ENCODE data around the gene STAT3. TPM values are rescaled to one million over a fixed set of nuclear protein-coding genes. Genes with fewer than 3 reads are reported as not detected.

The STAT3 gene
- total RNA-seq, 1 donor from 2014 or later = 68.0 TPM

DNA sequence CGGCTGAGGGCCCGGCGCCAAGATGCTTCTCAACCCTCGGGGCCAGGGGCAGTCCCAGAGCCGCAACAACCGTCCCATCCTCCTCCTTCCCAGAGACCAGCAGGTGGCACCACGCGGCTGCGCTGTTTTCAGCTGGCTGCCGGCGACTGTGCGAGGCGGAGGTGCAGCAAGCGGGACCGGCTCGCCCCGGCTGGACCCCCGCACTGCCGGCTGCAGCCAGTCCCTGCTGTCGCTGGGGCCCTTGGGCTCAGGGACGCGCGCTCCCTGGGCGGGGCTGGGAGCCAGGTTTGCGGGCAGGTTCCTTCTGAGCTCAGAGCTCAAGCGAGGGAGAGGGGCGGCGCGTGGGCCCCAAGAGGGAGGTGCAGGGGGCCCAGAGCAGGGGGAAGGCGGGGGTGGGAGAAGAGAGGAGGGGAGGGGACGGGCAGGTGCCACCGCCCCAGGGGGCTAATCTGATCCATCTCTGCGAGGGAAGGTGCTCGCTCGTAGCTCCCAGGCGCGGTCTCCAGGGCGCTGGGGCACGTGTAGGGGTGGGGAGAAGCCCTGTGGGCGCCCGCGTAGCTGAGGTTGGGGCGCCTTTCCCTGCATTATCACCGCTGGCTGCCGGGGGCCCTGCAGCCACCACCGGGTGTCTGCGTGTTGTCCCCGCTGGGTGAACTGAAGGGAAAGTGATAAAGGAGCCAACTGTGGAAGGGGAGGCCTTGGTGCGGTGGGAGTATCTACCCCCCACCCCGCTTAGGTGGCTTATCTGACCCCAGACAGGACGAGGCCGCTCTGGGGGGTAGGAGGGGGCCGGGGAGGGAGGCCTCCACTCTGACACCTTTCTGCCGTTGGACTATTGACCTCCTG, 75.7 kb downstream of the STAT3 start:
- peaks cover 29% of the 10 kb centered on the region for H3K4me1 Mint-ChIP-seq (ENCODE audit: low read depth, unreplicated experiment)
- H3K27ac Mint-ChIP-seq (ENCODE audit: unreplicated experiment) = peak overlapping the region; percentile 89
- DNase-seq = peak; percentile 90
- no peaks in the 10 kb centered on the region for H3K36me3 Mint-ChIP-seq (ENCODE audit: unreplicated experiment)
- peaks cover 2% of the 10 kb centered on the region for H3K9me3 Mint-ChIP-seq (ENCODE audit: unreplicated experiment)
- no peak overlapping the region for H3K4me3 Mint-ChIP-seq (ENCODE audit: unreplicated experiment)
- TF ChIP-seq, protein P1, sequence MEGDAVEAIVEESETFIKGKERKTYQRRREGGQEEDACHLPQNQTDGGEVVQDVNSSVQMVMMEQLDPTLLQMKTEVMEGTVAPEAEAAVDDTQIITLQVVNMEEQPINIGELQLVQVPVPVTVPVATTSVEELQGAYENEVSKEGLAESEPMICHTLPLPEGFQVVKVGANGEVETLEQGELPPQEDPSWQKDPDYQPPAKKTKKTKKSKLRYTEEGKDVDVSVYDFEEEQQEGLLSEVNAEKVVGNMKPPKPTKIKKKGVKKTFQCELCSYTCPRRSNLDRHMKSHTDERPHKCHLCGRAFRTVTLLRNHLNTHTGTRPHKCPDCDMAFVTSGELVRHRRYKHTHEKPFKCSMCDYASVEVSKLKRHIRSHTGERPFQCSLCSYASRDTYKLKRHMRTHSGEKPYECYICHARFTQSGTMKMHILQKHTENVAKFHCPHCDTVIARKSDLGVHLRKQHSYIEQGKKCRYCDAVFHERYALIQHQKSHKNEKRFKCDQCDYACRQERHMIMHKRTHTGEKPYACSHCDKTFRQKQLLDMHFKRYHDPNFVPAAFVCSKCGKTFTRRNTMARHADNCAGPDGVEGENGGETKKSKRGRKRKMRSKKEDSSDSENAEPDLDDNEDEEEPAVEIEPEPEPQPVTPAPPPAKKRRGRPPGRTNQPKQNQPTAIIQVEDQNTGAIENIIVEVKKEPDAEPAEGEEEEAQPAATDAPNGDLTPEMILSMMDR (IDR thresholded peaks at IDR 0.05; ENCODE audit: partially characterized antibody, unreplicated experiment) = peak; percentile 41
- H3K27me3 Mint-ChIP-seq (ENCODE audit: unreplicated experiment) = peaks cover 4% of the 10 kb centered on the region

DNA sequence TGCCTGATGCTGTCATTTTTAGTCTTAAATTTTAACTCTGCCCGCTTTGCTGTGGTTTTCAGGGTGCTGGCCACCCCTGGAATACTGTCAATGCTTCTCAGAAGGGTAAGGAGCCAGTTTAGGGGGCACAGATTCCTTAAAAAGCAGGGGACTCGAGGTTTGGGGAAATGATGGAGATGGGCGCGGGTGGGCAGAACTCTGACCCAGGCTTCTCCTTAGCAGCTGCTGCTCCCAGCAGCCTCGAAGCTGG, 76.3 kb downstream of the STAT3 start:
- H3K9me3 Mint-ChIP-seq (ENCODE audit: unreplicated experiment) = peaks cover 2% of the 10 kb centered on the region
- H3K4me3 Mint-ChIP-seq (ENCODE audit: unreplicated experiment) = peak overlapping the region; percentile 72
- H3K27ac Mint-ChIP-seq (ENCODE audit: unreplicated experiment) = peak overlapping the region; percentile 89
- no peaks in the 10 kb centered on the region for H3K36me3 Mint-ChIP-seq (ENCODE audit: unreplicated experiment)
- TF ChIP-seq, protein P1 (IDR thresholded peaks at IDR 0.05; ENCODE audit: partially characterized antibody, unreplicated experiment) = no peak
- H3K4me1 Mint-ChIP-seq (ENCODE audit: low read depth, unreplicated experiment) = peaks cover 29% of the 10 kb centered on the region
- DNase-seq = no peak
- peaks cover 4% of the 10 kb centered on the region for H3K27me3 Mint-ChIP-seq (ENCODE audit: unreplicated experiment)

- TF ChIP-seq, protein P1 (IDR thresholded peaks at IDR 0.05; ENCODE audit: partially characterized antibody, unreplicated experiment) = no peak
- Mint-ChIP-seq H3K27me3 (ENCODE audit: unreplicated experiment) (peaks cover 4% of the 10 kb centered on the region), H3K4me1 (ENCODE audit: low read depth, unreplicated experiment) (peaks cover 24% of the 10 kb centered on the region), H3K9me3 (ENCODE audit: unreplicated experiment) (peaks cover 2% of the 10 kb centered on the region), H3K4me3 (ENCODE audit: unreplicated experiment) (peak overlapping the region; percentile 72), H3K27ac (ENCODE audit: unreplicated experiment) (peak overlapping the region; percentile 89), H3K36me3 (ENCODE audit: unreplicated experiment) (no peaks in the 10 kb centered on the region)
- peak; percentile 48 for DNase-seq
These were observed 76.8 kb downstream of the STAT3 start for GRCh38 chr17:42311240-42312034.

- peak overlapping the region; percentile 1 for H3K4me3 Mint-ChIP-seq (ENCODE audit: unreplicated experiment)
- peaks cover 2% of the 10 kb centered on the region for H3K9me3 Mint-ChIP-seq (ENCODE audit: unreplicated experiment)
- peaks cover 24% of the 10 kb centered on the region for H3K4me1 Mint-ChIP-seq (ENCODE audit: low read depth, unreplicated experiment)
- no peaks in the 10 kb centered on the region for H3K36me3 Mint-ChIP-seq (ENCODE audit: unreplicated experiment)
- H3K27ac Mint-ChIP-seq (ENCODE audit: unreplicated experiment) = peak overlapping the region; percentile 2
- H3K27me3 Mint-ChIP-seq (ENCODE audit: unreplicated experiment) = peaks cover 6% of the 10 kb centered on the region
- TF ChIP-seq, protein P1 (IDR thresholded peaks at IDR 0.05; ENCODE audit: partially characterized antibody, unreplicated experiment) = no peak
- DNase-seq = no peak
These were observed 77.4 kb downstream of the STAT3 start for GRCh38 chr17:42310787-42311215.

All from glutamatergic neuron (in vitro differentiated cells).